Activated naive CD8-positive, alpha-beta T cell (primary cell): ENCODE results near the gene CDH23.

Experiments used
- H3K27ac Mint-ChIP-seq: one replicate; pipeline ENCODE4 v1.8.0; 2021; ENCODE audit warnings: mixed read lengths
- H3K27me3 Mint-ChIP-seq: one replicate; pipeline ENCODE4 v1.8.0; 2021; ENCODE audit warnings: mixed read lengths
- H3K36me3 Mint-ChIP-seq: one replicate; pipeline ENCODE4 v1.8.0; 2021; ENCODE audit warnings: mixed read lengths
- H3K4me1 Mint-ChIP-seq: one replicate; pipeline ENCODE4 v1.8.0; 2021; ENCODE audit warnings: low read depth, mixed read lengths
- H3K4me3 Mint-ChIP-seq: one replicate; pipeline ENCODE4 v1.8.0; 2021; ENCODE audit warnings: mild to moderate bottlenecking, mixed read lengths
- H3K9me3 Mint-ChIP-seq: one replicate; pipeline ENCODE4 v1.8.0; 2021; ENCODE audit warnings: low read depth, mixed read lengths

CDH23 gene

DNA sequence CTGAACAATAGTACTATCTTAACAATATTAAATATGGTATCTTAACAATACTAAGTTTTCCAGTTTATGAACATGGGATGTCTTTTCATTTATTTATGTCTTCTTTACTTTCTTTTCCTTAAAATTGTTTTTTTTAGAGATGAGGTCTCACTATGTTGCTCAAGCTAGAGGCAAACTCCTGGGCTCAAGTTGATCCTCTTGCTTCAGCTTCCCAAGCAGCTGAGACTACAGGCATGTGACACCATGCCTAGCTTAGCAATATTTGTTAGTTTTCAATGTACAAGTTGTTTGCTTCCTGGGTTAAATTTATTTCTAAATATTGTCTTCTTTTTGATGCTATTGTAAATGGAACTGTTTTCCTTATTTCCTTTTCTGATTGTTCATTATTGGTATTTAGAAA lies 16.9 kb downstream of the CDH23 start:
- Mint-ChIP-seq H3K36me3 (peaks cover 4% of the 10 kb centered on the region), H3K27ac (no peak overlapping the region), H3K9me3 (peaks cover 11% of the 10 kb centered on the region), H3K4me1 (no peaks in the 10 kb centered on the region), H3K27me3 (peaks cover 3% of the 10 kb centered on the region), H3K4me3 (no peak overlapping the region)

DNA sequence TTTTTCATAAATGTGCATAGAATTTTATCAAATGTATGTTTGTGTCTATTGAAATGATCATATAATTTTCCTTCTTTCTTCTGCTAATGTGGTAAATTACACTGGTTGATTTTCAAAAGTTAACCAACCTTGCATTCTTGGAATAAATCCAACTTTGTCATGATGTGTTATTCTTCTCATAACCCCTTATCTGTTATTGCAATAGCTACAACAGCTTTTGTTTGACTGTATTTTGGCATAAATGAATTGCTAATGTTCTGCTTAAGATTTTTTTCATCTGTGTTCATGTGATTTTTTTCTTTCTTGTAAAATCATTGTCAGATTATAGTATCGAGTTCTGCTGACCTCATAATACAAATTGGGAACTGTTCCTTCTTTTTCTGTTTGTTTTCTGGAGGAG lies 17.6 kb downstream of the CDH23 start:
- Mint-ChIP-seq H3K36me3 (peaks cover 4% of the 10 kb centered on the region), H3K4me3 (no peak overlapping the region), H3K4me1 (no peaks in the 10 kb centered on the region), H3K27ac (no peak overlapping the region), H3K27me3 (peaks cover 3% of the 10 kb centered on the region), H3K9me3 (peaks cover 11% of the 10 kb centered on the region)

DNA sequence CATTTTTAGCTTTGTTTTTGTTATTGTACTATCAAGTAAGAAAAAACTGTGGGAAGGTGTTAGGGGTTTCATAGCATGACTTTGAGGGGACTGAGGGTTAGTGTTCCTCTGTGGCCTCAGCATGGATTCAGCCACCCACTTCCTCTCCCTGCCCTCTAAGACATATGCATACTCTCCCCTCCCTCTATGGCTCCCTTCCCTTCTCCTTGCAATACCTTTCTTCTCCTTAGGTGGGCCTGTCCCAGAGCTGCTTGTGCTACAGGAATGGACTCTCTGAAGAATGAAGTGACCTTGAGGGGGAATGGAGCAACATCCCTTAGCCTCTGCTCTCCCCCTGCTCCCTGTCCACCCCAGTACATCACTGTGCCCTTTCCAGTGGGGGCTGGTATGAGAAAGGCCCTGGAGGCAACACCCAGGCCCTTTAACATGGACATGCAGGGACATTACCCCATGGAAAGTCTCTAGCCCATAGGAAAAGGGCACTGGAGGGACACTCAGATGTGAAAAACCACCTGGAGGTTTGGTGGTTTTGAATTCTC lies 22.4 kb downstream of the CDH23 start:
- Mint-ChIP-seq H3K4me3 (no peak overlapping the region), H3K36me3 (no peaks in the 10 kb centered on the region), H3K27ac (no peak overlapping the region), H3K4me1 (no peaks in the 10 kb centered on the region), H3K27me3 (peaks cover under 1% of the 10 kb centered on the region), H3K9me3 (no peaks in the 10 kb centered on the region)

DNA sequence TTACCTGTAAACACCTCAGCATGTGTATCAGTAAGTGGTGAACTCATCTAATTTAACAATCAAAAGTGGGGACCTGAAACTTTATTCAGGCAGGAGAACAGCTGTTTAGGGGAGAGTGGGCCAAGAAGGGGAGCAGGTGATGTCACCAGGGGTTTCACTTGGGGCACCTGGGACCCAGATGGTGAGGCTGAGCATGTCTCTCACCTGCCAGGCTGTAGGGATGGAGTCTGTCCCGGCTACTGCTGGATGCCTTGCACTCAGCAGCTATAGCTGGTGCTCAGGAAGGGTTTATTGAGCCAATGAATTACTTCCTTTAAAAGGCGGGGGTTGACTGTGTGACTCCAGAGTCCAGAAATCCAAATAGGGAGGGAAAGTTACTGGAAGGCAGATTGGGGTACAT lies 23.0 kb downstream of the CDH23 start:
- no peaks in the 10 kb centered on the region for H3K9me3 Mint-ChIP-seq
- H3K4me3 Mint-ChIP-seq: no peak overlapping the region
- peaks cover 6% of the 10 kb centered on the region for H3K27me3 Mint-ChIP-seq
- no peak overlapping the region for H3K27ac Mint-ChIP-seq
- H3K4me1 Mint-ChIP-seq: no peaks in the 10 kb centered on the region
- no peaks in the 10 kb centered on the region for H3K36me3 Mint-ChIP-seq

DNA sequence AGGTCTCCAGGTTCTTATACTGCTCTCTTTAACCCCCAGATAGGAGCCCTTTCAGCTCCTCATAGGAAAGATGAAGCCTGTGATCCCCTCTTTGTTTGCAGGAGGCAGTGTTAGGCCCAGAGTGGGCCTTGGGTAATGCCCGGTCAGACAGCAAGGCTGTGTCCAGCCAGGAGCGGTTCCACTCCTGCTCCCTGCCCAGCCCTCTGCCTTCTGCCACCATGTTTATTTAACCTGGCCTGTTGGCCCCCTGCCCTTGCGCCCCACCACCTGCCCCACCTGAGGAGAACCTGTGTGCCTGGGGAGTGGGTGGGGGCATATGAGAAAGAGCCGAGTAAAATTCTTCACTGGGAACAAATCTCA lies 24.3 kb downstream of the CDH23 start:
- Mint-ChIP-seq H3K9me3 (no peaks in the 10 kb centered on the region), H3K4me3 (no peak overlapping the region), H3K4me1 (no peaks in the 10 kb centered on the region), H3K27me3 (peaks cover 6% of the 10 kb centered on the region), H3K36me3 (no peaks in the 10 kb centered on the region), H3K27ac (no peak overlapping the region)

DNA sequence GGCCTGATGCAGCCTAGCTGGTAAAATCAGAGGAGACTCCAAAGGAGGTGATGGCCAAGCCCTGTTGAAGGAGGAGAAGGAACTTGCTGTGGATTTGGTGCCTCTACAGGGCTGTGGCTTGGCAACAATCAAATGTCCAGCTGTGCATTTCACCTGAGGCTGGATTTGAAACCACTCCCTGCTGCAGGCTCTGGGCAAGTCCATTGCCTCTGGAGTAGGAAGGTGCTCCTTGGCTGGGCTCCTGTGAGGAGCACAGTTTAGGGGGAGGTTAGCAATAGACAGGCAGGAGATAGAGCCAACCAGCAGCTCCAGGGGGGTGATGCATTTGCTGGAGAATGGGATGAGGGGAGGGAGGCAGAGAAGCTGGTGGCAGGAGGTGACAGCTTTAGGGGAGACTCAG lies 26.5 kb downstream of the CDH23 start:
- Mint-ChIP-seq H3K4me1 (no peaks in the 10 kb centered on the region), H3K27ac (no peak overlapping the region), H3K9me3 (no peaks in the 10 kb centered on the region), H3K4me3 (no peak overlapping the region), H3K27me3 (peaks cover 6% of the 10 kb centered on the region), H3K36me3 (no peaks in the 10 kb centered on the region)

DNA sequence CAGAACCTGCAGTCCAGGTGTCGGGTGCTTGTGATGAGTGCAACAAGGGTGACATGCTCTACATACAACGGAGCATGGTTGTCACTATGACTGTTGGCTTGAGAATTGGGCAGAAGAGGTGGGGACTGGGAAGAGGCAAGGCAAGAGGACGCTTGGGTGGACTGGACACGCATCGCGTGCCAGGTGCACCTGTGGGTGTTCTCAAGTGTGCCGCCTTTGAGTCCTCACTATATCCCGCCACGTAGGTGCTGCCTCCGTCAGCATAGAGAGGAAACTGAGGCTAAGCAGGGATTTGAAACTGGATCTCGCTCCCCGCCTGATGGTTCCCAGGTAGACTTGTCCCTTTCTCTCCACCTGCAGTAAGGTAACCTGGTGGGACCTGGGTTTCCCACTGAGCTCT lies 27.2 kb downstream of the CDH23 start:
- Mint-ChIP-seq H3K27me3 (peaks cover 6% of the 10 kb centered on the region), H3K36me3 (no peaks in the 10 kb centered on the region), H3K27ac (no peak overlapping the region), H3K9me3 (no peaks in the 10 kb centered on the region), H3K4me3 (no peak overlapping the region), H3K4me1 (no peaks in the 10 kb centered on the region)

DNA sequence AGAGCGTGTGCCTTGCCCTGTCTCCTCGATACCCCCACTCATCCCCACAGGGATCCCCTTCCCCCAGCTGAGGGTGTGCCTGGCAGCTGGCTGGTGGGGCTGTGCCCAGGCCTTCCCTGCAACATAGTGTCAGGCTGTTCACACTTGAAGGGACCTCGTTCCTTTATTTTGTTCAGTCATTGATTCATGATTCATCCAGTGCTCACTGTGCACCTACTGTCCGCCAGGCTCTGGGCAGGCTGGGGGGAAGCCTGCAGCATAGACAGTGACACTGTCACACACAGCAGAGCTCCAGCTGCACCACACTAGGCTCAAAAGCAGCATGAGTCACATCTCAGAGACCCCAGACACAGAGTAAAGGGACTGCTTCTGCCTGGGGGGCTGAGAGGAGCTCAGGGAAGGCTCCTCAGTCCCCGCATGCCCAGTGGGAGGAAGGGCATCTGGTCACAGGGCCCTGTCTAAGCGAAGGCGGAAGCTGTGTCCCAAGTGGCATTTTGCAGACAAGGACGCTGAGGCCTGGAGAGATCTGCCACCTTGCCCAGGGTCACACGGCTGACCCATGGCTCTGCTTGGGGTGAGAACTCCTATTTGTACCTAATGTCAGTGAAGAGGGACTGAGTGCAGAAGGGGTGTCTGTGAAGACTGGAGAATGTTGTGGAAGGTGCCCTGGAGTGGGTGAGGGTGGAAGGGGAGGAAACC lies 27.9 kb downstream of the CDH23 start:
- Mint-ChIP-seq H3K4me3 (no peak overlapping the region), H3K27ac (no peak overlapping the region), H3K9me3 (no peaks in the 10 kb centered on the region), H3K4me1 (no peaks in the 10 kb centered on the region), H3K36me3 (no peaks in the 10 kb centered on the region), H3K27me3 (peaks cover 8% of the 10 kb centered on the region)

DNA sequence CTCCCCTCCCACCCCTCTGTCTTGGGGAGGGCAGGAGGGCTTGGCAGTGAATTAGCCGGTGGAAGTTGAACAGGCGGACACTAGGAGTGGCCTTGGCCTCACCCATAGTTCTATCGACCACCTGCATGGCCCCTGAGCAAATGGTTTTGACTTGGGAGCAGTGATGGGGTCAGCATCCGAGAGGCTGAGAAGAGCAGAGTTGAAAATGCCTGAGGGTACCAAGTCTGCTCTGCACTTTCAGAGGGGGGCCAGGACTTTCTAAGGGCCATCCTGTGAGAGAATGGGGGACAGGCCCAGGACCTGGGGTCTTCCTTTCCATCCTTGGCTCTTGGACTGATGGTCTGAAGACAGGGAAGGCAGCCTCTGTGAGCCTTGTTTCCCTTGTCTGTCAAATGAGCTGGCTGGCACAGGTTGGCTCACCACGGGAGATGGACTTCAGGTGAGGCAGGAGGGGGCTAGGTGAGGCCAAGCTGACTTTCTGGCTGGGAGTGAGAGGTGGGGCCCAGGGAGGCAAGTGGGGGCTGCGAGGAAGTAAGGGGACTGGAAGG lies 29.4 kb downstream of the CDH23 start:
- Mint-ChIP-seq H3K27ac (no peak overlapping the region), H3K27me3 (peaks cover 10% of the 10 kb centered on the region), H3K4me1 (no peaks in the 10 kb centered on the region), H3K9me3 (no peaks in the 10 kb centered on the region), H3K4me3 (no peak overlapping the region), H3K36me3 (no peaks in the 10 kb centered on the region)

DNA sequence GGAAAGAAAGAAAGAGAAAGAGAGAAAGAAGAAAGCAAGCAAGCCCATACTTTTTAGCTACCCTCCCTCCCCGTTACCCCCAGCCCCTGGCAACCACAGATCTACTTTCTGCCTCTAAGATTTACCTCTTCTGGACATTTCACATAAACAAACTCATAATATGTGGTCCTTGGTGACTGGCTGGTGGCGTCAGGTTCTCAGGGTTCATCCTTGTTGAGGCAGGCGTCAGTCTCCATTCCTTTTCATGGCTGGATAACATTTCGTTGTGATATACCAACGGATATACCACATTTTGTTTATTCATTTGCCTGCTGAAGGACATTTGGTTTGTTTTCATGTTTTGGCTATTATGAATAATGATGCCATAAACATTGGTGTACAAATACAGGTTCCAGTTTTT lies 30.5 kb downstream of the CDH23 start:
- Mint-ChIP-seq H3K4me3 (no peak overlapping the region), H3K27ac (no peak overlapping the region), H3K36me3 (no peaks in the 10 kb centered on the region), H3K4me1 (no peaks in the 10 kb centered on the region), H3K27me3 (peaks cover 10% of the 10 kb centered on the region), H3K9me3 (no peaks in the 10 kb centered on the region)

DNA sequence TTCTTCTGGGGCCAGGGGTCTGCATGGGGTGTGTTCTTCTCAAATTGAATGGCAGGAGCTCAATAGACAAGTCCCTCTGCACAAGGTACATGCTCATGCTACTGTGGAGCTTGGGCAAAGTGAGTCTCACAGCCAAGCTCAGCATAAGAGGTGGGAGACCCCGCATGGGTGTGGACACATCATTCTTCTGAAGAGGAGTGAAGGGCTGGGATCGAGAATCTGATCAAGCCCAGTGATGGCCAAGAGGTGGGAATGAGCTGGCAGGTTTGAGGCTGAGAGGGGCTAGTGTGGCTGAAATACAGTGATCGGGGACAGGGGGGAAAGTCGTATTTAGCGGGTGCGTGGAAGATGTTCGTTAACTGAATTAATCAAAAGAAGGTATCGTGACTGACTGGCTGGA lies 32.6 kb downstream of the CDH23 start:
- peaks cover 10% of the 10 kb centered on the region for H3K27me3 Mint-ChIP-seq
- no peaks in the 10 kb centered on the region for H3K9me3 Mint-ChIP-seq
- H3K27ac Mint-ChIP-seq: no peak overlapping the region
- H3K4me3 Mint-ChIP-seq: no peak overlapping the region
- H3K36me3 Mint-ChIP-seq: no peaks in the 10 kb centered on the region
- no peaks in the 10 kb centered on the region for H3K4me1 Mint-ChIP-seq

DNA sequence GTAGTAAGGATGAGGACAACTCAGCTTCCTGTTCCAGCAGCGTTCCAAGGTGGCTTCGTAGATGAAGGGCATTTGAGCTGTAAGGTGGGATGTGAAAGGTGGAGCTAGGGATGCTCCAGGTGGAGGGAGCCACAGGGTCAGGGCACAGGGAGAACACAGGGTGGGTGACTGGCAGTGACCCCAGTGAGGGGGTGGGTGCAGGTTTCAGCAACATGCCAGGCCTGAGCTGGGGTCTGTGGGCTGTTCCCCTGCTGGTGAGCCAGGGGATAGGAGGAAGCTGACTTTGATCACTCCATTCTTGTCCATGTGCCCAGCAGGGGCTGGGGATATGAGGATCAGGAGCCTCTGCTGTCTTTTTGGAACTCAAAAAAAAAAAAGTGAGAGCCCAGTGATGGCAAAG lies 33.2 kb downstream of the CDH23 start:
- no peaks in the 10 kb centered on the region for H3K9me3 Mint-ChIP-seq
- H3K36me3 Mint-ChIP-seq: no peaks in the 10 kb centered on the region
- H3K4me1 Mint-ChIP-seq: no peaks in the 10 kb centered on the region
- peaks cover 6% of the 10 kb centered on the region for H3K27me3 Mint-ChIP-seq
- no peak overlapping the region for H3K4me3 Mint-ChIP-seq
- no peak overlapping the region for H3K27ac Mint-ChIP-seq

DNA sequence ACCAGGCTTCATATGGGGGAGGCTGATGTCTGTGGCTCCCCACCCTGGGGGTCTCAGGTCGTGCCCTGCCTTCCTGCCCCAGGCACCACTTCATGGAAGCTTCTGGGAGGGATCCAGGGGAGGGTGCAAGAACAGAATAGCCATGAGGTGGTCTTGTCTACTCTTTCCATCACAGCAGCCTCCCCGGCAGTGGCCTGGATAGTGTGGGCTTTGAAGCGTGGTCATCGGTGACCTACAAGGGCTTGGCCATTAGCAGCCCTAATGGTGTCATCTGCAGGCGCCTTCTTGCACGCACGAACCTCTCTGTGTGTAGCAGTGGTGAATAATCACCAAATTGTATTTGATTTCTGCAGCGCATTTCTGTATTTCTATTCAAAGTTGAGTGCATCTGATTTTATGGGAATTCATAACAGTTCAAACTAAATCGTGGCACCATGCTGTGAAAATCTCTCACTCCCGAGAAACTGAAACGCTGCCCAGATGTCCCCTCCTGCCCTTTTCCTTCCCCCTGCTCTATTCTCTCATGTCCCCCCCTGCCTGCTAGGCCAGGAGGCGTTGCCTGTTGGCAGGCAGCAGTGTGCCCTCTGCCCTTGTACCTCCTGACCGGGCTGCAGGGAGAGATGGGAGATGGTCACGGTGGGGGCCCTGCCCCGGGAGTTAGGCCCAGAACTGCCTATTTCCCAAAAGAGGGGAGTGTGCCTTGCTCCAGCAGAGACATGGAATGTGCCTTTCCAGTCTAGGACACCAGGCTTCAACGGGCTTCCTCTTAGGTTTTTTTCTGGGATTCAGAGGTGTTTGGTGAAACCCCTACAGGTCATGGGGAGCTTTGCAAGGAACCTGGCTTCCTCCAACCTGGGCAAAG lies 34.8 kb downstream of the CDH23 start:
- Mint-ChIP-seq H3K27ac (no peak overlapping the region), H3K36me3 (no peaks in the 10 kb centered on the region), H3K4me1 (no peaks in the 10 kb centered on the region), H3K27me3 (peaks cover 6% of the 10 kb centered on the region), H3K9me3 (no peaks in the 10 kb centered on the region), H3K4me3 (no peak overlapping the region)

DNA sequence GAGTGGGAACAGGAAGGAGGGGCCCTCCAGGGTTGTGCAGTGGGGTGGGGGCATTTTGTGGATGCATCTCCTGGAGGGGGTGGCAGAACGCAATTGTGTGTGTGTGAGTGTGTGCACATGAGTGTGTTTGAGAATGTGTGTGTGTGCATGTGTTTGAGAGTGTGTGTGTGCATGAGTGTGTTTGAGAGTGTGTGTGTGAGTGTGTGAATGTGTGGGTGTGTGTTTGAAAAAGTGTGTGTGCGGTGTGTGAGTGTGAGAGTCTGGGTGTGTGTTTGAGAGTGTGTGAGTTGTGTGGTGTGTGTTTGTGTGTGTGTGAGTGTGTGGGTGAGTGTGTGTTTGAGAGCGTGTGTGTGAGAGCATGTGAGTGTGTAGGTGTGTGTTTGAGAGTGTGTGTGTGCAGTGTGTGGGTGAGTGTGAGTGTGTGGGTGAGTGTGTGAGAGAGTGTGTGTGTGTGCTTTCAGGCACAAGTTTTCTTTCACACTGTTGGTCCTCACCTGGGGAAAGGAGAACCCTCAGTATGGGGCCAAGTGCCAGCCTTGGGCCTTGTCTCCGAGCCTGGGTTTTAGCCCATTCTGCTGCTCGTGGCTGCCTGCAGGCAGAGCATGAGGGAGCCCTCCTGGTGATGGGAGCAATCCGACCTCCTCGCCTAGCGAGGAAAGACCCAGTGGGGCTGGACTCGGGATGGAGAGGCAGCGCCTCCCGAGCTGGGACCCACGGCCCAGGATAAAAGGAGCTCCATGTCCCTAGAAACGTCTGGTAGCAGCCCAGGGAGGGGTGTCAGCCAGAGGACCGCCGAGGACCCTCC lies 35.6 kb downstream of the CDH23 start:
- H3K4me3 Mint-ChIP-seq: no peak overlapping the region
- peaks cover 6% of the 10 kb centered on the region for H3K27me3 Mint-ChIP-seq
- H3K4me1 Mint-ChIP-seq: no peaks in the 10 kb centered on the region
- H3K9me3 Mint-ChIP-seq: no peaks in the 10 kb centered on the region
- no peak overlapping the region for H3K27ac Mint-ChIP-seq
- H3K36me3 Mint-ChIP-seq: no peaks in the 10 kb centered on the region
